ENCODE measurements around the gene CYP19A1. TPM values are rescaled to one million over a fixed set of nuclear protein-coding genes. Genes with fewer than 3 reads are reported as not detected.

Gene CYP19A1
- total RNA-seq, 1 experiment from 2014 or later, result not detected

DNA sequence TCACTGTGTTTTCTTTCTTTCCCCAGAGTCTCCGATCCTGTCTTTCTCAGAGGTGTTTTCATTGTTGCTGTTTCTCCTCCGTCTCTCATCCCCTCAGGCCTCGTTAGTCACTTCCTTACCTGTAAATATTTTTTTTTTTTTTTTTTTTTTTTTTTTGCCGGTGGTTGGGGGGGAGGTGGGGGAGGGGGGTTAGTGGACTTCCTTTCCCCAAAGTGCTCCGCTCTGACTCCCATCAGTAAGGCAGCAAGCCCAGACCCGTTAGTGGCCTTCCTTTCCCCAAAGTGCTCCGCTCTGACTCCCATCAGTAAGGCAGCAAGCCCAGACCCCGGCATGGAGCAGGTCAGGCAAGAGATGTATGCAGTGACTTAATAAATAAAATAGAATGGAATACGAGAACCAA, 146.6 kb downstream of the CYP19A1 start:
- Histone ChIP-seq H3K9me3 (ENCODE audit: control insufficient read depth, insufficient read depth, low read depth, low read length) (no peaks in the 10 kb centered on the region), H3K36me3 (ENCODE audit: control insufficient read depth, insufficient read depth, low read length) (no peaks in the 10 kb centered on the region), H3K27me3 (ENCODE audit: control insufficient read depth, insufficient read depth, low read length) (no peaks in the 10 kb centered on the region), H3K4me1 (ENCODE audit: control insufficient read depth, insufficient read depth, low read length) (no peaks in the 10 kb centered on the region), H3K4me3 (ENCODE audit: low read depth in 2 of 2, low read length in 2 of 2) (no peak overlapping the region), H3K27ac (ENCODE audit: low read length) (no peak overlapping the region)
- no peak for DNase-seq (ENCODE audit: low read depth, low spot score)
- BruUV-seq (replicated peaks), result no TSS peak
- intact Hi-C loops (cut with micrococcal nuclease; ENCODE audit: unreplicated experiment) (loop anchor here (1.0 kb wide), 1 partner anchor 28 kb away; no protein-coding TSS in a partner anchor), in situ Hi-C loops (cut with HindIII; ENCODE audit: low pct_unique_long_range_greater_than_20kb, low sequenced_read_pairs) (no loop called here)
- ATAC-seq, result no peak
- TF ChIP-seq REST (IDR thresholded peaks at IDR 0.05; ENCODE audit: insufficient read depth in 1 of 2, low read depth in 2 of 2, low read length in 1 of 2), result no peak
- no peak for TF ChIP-seq SIN3A (IDR thresholded peaks at IDR 0.05; ENCODE audit: borderline replicate concordance, insufficient read depth, low read depth, low read length)
- TF ChIP-seq TCF7L2 (IDR thresholded peaks at IDR 0.05; ENCODE audit: low read depth, low read length), result no peak
- TF ChIP-seq CTCF (IDR thresholded peaks at IDR 0.05), result no peak
- no peak for TF ChIP-seq POLR2AphosphoS5 (IDR thresholded peaks at IDR 0.05; ENCODE audit: low read depth, low read length)
- ChIA-PET POLR2A (no interaction called here), CTCF (interaction anchor here (2.0 kb wide), 1 partner anchor 29 kb away, joined by 24 read pairs; no protein-coding TSS in a partner anchor)

GRCh38 chr15:51191072-51191670, 147.2 kb downstream of the CYP19A1 start:
- in situ Hi-C loops (cut with HindIII; ENCODE audit: low pct_unique_long_range_greater_than_20kb, low sequenced_read_pairs), result no loop called here
- no TSS peak for BruUV-seq (replicated peaks)
- Histone ChIP-seq H3K4me3 (ENCODE audit: low read depth in 2 of 2, low read length in 2 of 2) (no peak overlapping the region), H3K4me1 (ENCODE audit: control insufficient read depth, insufficient read depth, low read length) (no peaks in the 10 kb centered on the region), H3K9me3 (ENCODE audit: control insufficient read depth, insufficient read depth, low read depth, low read length) (no peaks in the 10 kb centered on the region), H3K27me3 (ENCODE audit: control insufficient read depth, insufficient read depth, low read length) (no peaks in the 10 kb centered on the region), H3K36me3 (ENCODE audit: control insufficient read depth, insufficient read depth, low read length) (no peaks in the 10 kb centered on the region), H3K27ac (ENCODE audit: low read length) (no peak overlapping the region)
- TF ChIP-seq SIN3A (IDR thresholded peaks at IDR 0.05; ENCODE audit: borderline replicate concordance, insufficient read depth, low read depth, low read length) (no peak), TCF7L2 (IDR thresholded peaks at IDR 0.05; ENCODE audit: low read depth, low read length) (no peak), REST (IDR thresholded peaks at IDR 0.05; ENCODE audit: insufficient read depth in 1 of 2, low read depth in 2 of 2, low read length in 1 of 2) (no peak), POLR2AphosphoS5 (IDR thresholded peaks at IDR 0.05; ENCODE audit: low read depth, low read length) (no peak), CTCF (IDR thresholded peaks at IDR 0.05) (no peak)
- ChIA-PET CTCF (no interaction called here), POLR2A (no interaction called here)
- ATAC-seq (no peak), DNase-seq (ENCODE audit: low read depth, low spot score) (no peak)
- intact Hi-C loops (cut with micrococcal nuclease; ENCODE audit: unreplicated experiment), result no loop called here
